ENCODE measurements around the gene PRKCA.

PRKCA gene

DNA sequence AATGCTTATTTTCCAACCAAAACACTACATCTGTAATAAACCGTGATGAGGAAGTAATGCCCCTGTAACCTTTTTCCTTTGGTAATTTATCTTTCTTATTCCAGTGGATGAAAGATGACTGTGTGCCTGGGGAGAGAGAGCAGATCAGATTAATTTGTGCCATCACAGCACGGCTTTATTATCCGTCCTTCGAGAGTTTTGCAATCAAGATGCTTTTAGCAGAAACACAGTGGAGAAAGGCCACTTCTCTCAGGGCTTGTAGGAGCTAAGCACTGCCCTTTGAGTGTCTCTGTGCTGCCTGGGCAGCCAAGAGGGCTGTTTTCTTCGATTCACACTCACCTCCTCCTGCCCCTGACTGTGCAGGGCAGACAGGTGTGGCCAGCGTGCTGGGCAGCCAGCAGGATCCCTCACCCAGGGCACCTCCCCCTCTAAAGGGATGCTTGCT, 190.2 kb downstream of the PRKCA start:
- TF ChIP-seq, protein P1, sequence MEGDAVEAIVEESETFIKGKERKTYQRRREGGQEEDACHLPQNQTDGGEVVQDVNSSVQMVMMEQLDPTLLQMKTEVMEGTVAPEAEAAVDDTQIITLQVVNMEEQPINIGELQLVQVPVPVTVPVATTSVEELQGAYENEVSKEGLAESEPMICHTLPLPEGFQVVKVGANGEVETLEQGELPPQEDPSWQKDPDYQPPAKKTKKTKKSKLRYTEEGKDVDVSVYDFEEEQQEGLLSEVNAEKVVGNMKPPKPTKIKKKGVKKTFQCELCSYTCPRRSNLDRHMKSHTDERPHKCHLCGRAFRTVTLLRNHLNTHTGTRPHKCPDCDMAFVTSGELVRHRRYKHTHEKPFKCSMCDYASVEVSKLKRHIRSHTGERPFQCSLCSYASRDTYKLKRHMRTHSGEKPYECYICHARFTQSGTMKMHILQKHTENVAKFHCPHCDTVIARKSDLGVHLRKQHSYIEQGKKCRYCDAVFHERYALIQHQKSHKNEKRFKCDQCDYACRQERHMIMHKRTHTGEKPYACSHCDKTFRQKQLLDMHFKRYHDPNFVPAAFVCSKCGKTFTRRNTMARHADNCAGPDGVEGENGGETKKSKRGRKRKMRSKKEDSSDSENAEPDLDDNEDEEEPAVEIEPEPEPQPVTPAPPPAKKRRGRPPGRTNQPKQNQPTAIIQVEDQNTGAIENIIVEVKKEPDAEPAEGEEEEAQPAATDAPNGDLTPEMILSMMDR (IDR thresholded peaks at IDR 0.05): no peak
- no peak for TF ChIP-seq ZFX (IDR thresholded peaks at IDR 0.05; ENCODE audit: borderline replicate concordance)
- H3K27ac ChIP-seq: no peak overlapping the region

DNA sequence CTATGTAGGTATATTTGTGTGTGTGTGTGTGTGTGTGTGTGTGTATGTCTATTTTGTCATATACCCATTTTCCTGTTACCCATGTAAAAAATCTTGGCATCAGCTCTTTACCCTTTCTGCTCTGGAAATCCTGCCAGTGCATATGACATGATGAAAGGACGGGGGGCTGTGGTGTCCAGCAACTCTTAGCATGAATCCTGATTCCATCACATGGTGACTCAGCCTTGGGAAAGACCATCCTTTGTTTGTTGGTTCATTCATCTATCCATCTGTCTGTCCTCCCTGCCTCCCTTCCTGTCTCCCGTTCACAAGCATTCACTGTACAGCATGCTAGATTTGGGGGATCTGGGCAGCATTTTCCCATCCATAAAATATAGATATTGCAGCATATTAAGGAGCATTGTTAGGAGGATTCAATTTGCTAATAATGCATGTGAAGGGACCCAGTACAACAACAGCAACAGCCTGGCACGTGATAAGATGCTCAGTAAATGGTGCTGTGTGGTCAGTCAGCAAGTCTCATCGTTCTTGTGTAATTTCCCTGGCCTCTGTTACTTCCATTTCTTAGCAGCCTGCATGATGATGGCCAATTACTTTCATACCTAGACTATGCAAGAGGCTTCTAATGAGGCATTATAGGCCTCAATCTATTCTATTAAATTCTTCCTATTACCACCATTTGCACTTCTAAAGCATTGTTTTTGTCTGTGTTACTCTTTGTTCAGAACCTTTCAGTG, 191.0 kb downstream of the PRKCA start:
- H3K27ac ChIP-seq: no peak overlapping the region
- TF ChIP-seq, protein P1 (IDR thresholded peaks at IDR 0.05): no peak
- TF ChIP-seq ZFX (IDR thresholded peaks at IDR 0.05; ENCODE audit: borderline replicate concordance): no peak

DNA sequence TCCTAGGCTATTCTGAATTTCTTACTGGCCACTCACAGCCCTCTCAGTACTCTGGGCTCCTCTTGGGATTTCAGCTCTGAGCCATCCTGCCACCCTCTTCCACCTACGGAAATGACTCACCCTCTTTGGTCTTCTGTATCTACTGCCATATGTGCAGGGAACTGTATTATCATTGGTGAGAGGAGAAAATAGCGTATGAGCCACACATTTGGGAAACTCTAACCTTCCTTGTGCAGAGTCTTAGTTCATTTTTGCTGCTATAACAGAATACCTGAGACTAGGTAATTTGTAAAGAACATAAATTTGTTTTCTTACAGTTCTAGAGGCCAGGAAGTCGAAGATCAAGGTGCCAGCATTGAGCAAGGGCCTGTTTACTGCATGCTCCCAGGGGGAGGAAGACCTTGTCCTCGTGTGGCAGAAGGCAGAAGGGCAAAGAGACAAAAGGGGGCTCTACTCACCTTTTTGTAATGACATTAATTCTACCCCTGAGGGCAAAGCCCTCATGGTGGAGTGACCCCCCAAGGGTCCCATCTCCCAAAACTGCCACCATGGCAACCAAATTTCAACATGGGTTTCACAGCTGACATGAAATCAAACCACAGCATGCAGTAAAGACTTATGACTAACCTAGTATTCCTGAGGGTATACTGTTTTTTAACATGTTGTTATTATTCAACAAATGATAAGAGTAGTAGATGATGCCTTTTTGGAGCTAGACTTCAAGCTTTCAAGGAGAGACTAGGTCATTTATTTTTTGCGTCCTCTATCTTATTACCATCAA, 191.8 kb downstream of the PRKCA start:
- H3K27ac ChIP-seq: no peak overlapping the region
- TF ChIP-seq, protein P1 (IDR thresholded peaks at IDR 0.05): no peak
- TF ChIP-seq ZFX (IDR thresholded peaks at IDR 0.05; ENCODE audit: borderline replicate concordance): no peak

DNA sequence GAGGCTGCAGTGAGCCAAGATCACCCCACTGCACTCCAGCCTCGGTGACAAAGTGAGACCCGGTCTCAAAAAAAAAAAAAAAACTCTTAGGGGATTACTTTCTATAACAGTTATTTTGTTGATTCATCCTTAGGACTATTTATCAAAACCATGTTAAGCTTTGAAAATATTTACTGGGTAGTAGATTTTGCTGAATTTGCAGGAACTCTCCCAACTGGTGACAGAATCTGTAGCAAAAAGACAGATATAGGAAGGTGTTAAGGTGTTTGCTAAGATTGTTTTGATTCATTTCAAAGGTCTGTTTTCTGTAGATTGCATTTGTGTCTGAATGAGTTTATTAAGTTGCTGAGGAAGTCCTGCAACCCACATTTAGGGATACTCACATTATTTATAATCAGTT, 192.6 kb downstream of the PRKCA start:
- H3K27ac ChIP-seq: no peak overlapping the region
- no peak for TF ChIP-seq ZFX (IDR thresholded peaks at IDR 0.05; ENCODE audit: borderline replicate concordance)
- TF ChIP-seq, protein P1 (IDR thresholded peaks at IDR 0.05): no peak

DNA sequence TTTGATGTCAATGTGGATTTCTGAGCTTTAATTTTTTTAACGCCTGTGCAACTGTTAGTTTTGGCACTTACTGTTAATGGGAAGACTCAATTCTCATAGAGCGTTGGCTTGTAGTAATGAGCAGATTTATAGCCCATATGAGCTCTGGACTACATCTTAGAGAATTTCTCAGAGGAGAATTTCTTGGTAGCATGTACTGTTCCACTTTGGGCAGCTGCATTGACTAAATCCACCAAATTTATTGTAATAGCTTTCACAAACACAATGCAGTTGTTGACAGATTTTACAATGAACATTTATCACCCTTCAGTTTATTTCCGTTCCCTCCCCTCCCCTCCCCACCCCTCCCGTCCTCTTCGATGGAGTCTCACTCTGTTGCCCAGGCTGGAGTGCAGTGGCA, 193.9 kb downstream of the PRKCA start:
- no peak overlapping the region for H3K27ac ChIP-seq

DNA sequence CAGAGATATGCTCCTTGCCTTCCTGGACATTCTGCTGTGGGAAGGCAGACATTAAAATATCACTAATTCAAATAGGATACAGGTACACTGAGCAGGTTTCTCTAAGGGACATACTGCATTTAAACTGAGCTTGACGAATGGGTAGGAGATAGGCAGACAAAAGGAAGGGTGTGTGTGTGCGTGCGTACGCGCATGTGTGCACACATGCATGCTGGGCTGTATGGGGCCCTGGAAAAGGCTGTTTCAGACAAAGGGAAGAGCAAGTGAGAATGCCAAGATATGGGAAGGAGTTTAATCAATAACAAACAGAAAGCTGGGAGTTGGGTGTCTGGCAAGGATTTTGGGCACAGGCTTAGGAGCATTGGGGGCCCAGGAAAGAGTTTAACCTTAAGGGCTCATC, 196.2 kb downstream of the PRKCA start:
- no peak for TF ChIP-seq ZFX (IDR thresholded peaks at IDR 0.05; ENCODE audit: borderline replicate concordance)
- TF ChIP-seq, protein P1 (IDR thresholded peaks at IDR 0.05): no peak
- no peak overlapping the region for H3K27ac ChIP-seq

More for the DNA sequence above, 193.9 kb downstream of the PRKCA start:
- TF ChIP-seq, protein P1 (IDR thresholded peaks at IDR 0.05): no peak
- no peak for TF ChIP-seq ZFX (IDR thresholded peaks at IDR 0.05; ENCODE audit: borderline replicate concordance)

DNA sequence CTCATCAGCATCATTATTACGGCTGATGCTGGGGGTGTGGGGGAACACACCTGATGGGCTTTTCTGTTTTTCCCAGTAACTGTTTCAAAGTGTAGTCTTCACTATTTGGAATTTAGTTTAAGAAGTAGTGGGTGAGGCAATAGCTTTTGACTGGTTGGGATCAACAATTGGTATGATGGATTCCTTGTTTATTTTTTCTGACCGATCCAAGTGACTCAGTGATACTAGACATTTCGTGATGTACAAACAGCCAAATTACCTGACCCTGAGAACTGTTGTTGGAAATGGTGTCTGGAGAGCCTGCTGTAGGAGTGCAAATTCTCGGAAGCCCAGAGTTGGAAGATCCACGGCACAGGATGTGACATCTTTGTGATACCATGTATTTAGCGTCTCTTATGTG, 204.2 kb downstream of the PRKCA start:
- no peak overlapping the region for H3K27ac ChIP-seq
- TF ChIP-seq, protein P1 (IDR thresholded peaks at IDR 0.05): no peak
- no peak for TF ChIP-seq ZFX (IDR thresholded peaks at IDR 0.05; ENCODE audit: borderline replicate concordance)
